Measurements from ENCODE around the gene FLAD1.
A peak's percentile ranks its signal among the peaks of the same experiment; 100 is the strongest.

The FLAD1 gene

GRCh38 chr1:155005076-155006011 is 22.2 kb downstream of the FLAD1 start:
- no peak for DNase-seq

GRCh38 chr1:155006601-155007101 is 23.5 kb downstream of the FLAD1 start:
- no peak for DNase-seq

- no peak for DNase-seq
Measured at GRCh38 chr1:155007251-155007828, 24.2 kb downstream of the FLAD1 start.

GRCh38 chr1:155008015-155008941 is 25.1 kb downstream of the FLAD1 start:
- DNase-seq = no peak

GRCh38 chr1:155009221-155009711 is 26.1 kb downstream of the FLAD1 start:
- no peak for DNase-seq

GRCh38 chr1:155009742-155010141 is 26.6 kb downstream of the FLAD1 start:
- DNase-seq = no peak

- no peak for DNase-seq
Measured at GRCh38 chr1:155010211-155010918, 27.2 kb downstream of the FLAD1 start.

GRCh38 chr1:155011004-155011416 is 27.9 kb downstream of the FLAD1 start:
- DNase-seq = no peak

GRCh38 chr1:155011437-155012025 is 28.4 kb downstream of the FLAD1 start:
- no peak for DNase-seq

- no peak for DNase-seq
Measured at GRCh38 chr1:155012026-155012546, 28.9 kb downstream of the FLAD1 start.

- no peak for DNase-seq
Measured at GRCh38 chr1:155012776-155013602, 29.8 kb downstream of the FLAD1 start.

- DNase-seq = no peak
Measured at GRCh38 chr1:155013632-155014031, 30.5 kb downstream of the FLAD1 start.

GRCh38 chr1:155014709-155015508 is 31.8 kb downstream of the FLAD1 start:
- no peak for DNase-seq

- DNase-seq = no peak
Measured at GRCh38 chr1:155015527-155016230, 32.5 kb downstream of the FLAD1 start.

- DNase-seq = no peak
Measured at GRCh38 chr1:155016231-155016831, 33.2 kb downstream of the FLAD1 start.

- peak; percentile 83 for DNase-seq
Measured at GRCh38 chr1:155017041-155017945, 34.1 kb downstream of the FLAD1 start.

- DNase-seq = no peak
Measured at GRCh38 chr1:155017946-155018316, 34.8 kb downstream of the FLAD1 start.
